K562 treated with DMSO at 1 percent for 48 hours (cell line): ENCODE data around the gene FRS3. TPM values are rescaled to one million over a fixed set of nuclear protein-coding genes. Genes with fewer than 3 reads are reported as not detected.

ENCODE experiments used
- total RNA-seq: library from RNA; unstranded; fragments of 300-600 nt; gene quantifications from 2 replicates; pipeline ENCODE4 v1.2.3, GENCODE V29; 2022; ENCODE audit warnings: low replicate concordance; ENCODE audit errors: extremely low read depth

Gene FRS3
- total RNA-seq: not detected in 2 replicates

GRCh38 chr6:41779788-41780550 is at the start of gene FRS3:
TSS of gene FRS3 (minus strand) at chr6:41779900. CDS start at chr6:41776987, 2,913 bp downstream.

DNA sequence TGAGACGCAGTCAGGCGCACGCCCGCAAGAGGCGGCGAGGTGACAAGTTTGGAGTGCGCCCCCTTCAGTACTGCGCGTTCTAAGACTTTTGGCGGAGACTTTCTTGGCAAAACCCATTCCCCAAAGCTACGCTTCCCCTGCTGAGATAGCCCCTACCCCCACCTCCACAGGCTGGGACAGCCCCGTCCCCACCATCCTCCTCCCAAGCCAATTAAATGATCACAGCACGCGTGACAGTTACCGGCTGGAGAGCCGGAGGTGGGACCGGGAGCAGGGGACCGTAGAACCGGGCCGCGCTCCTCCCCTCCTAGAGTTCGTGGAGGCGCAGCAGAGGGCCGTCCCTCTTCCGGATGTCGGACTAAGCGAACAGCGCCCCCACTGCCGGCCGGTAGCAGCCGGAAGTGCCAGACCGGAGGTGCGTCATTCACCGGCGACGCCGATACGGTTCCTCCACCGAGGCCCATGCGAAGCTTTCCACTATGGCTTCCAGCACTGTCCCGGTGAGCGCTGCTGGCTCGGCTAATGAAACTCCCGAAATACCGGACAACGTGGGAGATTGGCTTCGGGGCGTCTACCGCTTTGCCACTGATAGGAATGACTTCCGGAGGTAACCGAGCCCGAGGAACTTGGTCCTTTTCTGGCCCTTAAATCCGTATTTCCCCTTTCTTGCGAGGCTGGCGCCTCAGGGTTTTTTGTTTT is 7.7 kb upstream of the FRS3 start, which contains the start of gene TOMM6:
Gene TOMM6 (plus strand): TSS at position 476 of the 699 bp plus-strand sequence. CDS start 4 bp downstream, at position 480.

DNA sequence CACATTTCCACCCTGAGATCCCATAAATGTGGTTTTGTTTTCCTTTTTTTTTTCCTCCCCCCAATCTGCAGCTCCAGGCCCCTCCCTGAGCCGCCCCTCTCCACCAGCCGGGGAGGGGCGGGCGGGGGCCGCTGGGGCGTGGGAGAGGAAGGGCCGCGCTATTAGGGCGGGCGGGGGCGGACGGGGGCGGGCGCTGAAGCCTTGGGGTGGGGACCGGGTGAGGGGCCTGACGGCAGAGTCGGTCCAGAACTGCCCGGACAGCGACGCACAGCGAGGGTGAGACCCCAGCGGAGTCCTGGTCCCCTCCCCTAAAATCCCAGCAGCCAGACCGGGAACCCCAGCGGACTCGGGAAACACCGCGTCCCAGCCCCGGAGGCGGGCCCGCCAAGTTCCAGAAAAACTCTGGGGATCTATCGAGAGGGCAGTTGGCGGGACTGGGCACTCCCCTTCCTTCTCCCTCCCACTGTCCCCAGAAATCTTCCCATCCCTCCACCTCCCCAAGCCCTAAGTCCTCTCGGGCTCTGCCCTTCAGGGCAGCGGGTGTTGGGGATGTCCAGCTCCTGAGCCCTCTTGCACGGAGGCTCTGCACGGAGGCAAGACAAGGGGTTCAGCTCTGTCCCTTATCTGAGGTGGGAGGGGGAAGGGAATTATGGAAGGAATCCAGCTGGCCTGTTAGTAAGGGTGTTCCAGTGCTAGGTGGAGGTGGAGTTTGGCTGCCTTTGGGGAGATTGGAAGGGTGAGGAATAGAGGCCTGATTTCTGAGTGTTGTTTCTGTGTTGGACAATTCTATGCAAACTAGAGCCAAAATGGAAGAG is 1.1 kb upstream of the FRS3 start, which contains the start of gene PRICKLE4:
Gene PRICKLE4 (plus strand): TSS at position 232 of the 815 bp plus-strand sequence. CDS start 2,692 bp downstream, outside the sequence.

GRCh38 chr6:41747256-41748101 is 32.2 kb downstream of the FRS3 start, which contains the start of gene PGC:
TSS of gene PGC (minus strand) at chr6:41747397. CDS start at chr6:41747334, 63 bp downstream.

DNA sequence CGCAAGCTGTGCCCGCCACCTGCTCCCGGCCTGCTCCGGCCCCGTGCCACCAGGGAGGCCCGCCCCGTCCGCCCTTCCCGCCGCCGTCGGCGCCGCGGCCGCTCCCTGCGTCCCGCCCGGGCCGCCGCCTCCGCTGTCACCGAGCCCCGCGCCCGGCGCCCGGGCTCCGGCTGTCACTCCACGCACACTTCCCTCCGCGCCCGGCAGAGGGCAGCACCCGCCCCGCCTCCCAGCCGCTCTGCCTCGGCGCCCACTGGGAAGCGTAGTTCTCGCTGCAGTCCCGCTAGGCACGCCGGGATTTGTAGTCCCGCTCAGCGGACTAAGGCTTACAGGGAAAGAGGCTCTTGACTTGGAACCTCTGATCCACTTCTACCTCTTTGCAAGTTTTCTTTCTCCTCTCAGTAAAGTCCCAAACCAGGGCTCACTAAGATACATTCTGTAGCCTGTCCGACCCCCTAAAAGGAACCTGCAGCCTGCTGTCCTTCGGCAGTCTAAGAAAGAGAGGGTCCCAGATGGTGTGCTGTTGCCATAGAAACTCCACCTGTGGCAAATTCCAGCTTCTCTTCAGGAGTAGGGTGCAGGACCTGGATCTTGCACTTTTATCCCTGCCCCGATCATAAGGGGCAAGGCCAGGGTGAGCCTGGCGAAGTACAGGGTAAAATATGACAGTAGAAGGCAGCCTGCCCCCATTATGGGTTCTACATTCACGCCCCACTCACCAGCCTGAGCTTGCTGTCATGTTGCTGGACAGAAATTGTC is 44.1 kb downstream of the FRS3 start, which contains the start of gene TFEB:
Gene TFEB (minus strand): TSS at position 182 of the 759 bp plus-strand sequence. CDS start 44,395 bp downstream, outside the sequence.

Other genes starting within 250 kb of the FRS3 start
- not detected in 2 replicates for gene FOXP4, start 233.5 kb downstream of the FRS3 start, total RNA-seq
- not detected in 2 replicates for gene MDFI, start 141.4 kb downstream of the FRS3 start, total RNA-seq
- not detected in 2 replicates for gene TFEB, start 44.3 kb downstream of the FRS3 start, total RNA-seq
- not detected in 2 replicates for gene PGC, start 32.5 kb downstream of the FRS3 start, total RNA-seq
- not detected in 2 replicates for gene PRICKLE4, start 882 bp upstream of the FRS3 start, total RNA-seq
- gene TOMM6, start 7.8 kb upstream of the FRS3 start, total RNA-seq: not detected in 2 replicates
- gene USP49, start 115.5 kb upstream of the FRS3 start, total RNA-seq: not detected in 2 replicates
- gene MED20, start 141.2 kb upstream of the FRS3 start, total RNA-seq: not detected in 2 replicates
- not detected in 2 replicates for gene BYSL, start 141.6 kb upstream of the FRS3 start, total RNA-seq
- not detected in 2 replicates for gene CCND3, start 161.9 kb upstream of the FRS3 start, total RNA-seq